GM19397 (cell line): ENCODE data around the gene GABRA6.

Experiments used
- ATAC-seq: cut with Tn5 transposase; IDR thresholded peaks from one replicate; pipeline ENCODE4 v1.9.1; 2021; ENCODE audit warnings: mild to moderate bottlenecking, moderate library complexity; ENCODE audit not compliant: unreplicated experiment

GABRA6 gene

GRCh38 chr5:161751265-161751664 is 65.7 kb downstream of the GABRA6 start:
- no peak for ATAC-seq
